MG63 (cell line): Measurements from ENCODE around the gene HNRNPC. TPM values are rescaled to one million over a fixed set of nuclear protein-coding genes. Genes with fewer than 3 reads are reported as not detected.
"Not testable (repeated sequence)": the region's sequence is repeated elsewhere in the genome, so short reads cannot be mapped to it uniquely, and the experiment has no call there.

Experiments used
- DNase-seq: peaks from one replicate; pipeline ENCODE4 v3.0.0-alpha.2; 2020
- H3K27me3 ChIP-seq: fragments of 250-450 bp; sonication (Bioruptor Pico); 2 replicates; pipeline ENCODE4 v1.5.1; 2020; ENCODE audit warnings: mild to moderate bottlenecking, moderate library complexity
- H3K36me3 ChIP-seq: fragments of 250-450 bp; sonication (Bioruptor Pico); 2 replicates; pipeline ENCODE4 v1.5.1; 2020; ENCODE audit warnings: mild to moderate bottlenecking, moderate library complexity
- H3K4me3 ChIP-seq: fragments of 250-450 bp; sonication (Bioruptor Pico); 2 replicates; pipeline ENCODE4 v1.5.1; 2020; ENCODE audit warnings: mild to moderate bottlenecking, moderate library complexity
- H3K9me3 ChIP-seq: fragments of 250-450 bp; sonication (Bioruptor Pico); 2 replicates; pipeline ENCODE4 v1.5.1; 2020; ENCODE audit warnings: mild to moderate bottlenecking, moderate library complexity
- total RNA-seq: library from RNA; depleted of rRNA; stranded (reverse); fragments of >200 nt; shearing (Covaris generic); gene quantifications from 2 replicates; pipeline ENCODE4 v1.2.3, GENCODE V29; 2014; ENCODE audit warnings: low replicate concordance

The HNRNPC gene
- total RNA-seq, 1 experiment from 2014 or later = 994 TPM

DNA sequence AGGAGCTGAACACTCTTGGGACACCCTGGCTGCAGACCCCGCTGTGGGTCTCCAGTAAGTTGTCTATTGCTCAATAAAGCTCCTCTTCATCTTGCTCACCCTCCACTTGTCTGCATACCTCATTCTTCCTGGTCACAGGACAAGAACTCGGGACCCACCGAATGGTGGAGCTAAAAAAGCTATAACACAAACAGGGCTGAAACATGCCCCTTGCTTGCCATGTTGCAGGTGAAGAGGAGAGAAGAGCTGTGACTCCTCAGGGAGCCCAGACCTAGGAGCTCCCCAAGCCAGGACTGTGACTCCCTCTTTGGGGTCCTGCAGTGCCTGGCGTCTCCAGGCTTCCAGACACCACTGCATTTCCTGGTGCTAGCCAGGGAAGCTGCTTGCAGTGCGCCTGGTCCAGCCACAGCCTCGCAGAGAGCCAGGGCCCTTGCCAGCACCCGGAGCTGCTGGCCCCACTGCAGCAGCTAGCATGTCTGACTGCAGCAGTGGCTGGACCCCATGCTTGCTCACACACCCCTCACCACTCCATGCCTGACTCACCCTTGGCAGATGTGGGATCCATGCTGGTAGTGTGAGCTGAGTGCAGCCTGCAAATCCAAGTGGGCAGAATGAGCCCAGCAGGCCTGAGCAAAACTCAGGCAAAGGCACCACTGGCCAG, 76.2 kb downstream of the HNRNPC start:
- H3K4me3 ChIP-seq = no peak overlapping the region
- H3K27me3 ChIP-seq = no peaks in the 10 kb centered on the region
- no peaks in the 10 kb centered on the region for H3K9me3 ChIP-seq
- DNase-seq = peak; percentile 70
- no peaks in the 10 kb centered on the region for H3K36me3 ChIP-seq

DNA sequence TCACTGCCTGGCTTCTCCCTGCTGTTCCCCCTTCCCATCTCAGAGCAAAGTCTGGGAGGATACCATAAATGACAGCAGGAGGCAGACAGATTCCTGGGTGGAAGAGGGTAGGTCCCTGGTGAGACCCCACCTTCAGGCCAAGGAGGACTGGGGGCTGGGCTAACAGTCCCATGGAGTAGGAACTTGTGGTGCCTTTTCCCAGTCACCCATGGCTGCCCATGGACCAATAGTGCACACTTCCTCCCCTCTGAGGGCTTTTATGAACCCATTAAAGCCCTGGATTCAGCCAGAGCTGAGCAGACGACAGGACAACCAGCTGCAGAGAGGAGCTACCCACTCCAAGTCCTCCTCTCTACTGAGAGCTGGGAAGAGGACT, 76.8 kb downstream of the HNRNPC start:
- Histone ChIP-seq H3K36me3 (no peaks in the 10 kb centered on the region), H3K4me3 (no peak overlapping the region), H3K9me3 (no peaks in the 10 kb centered on the region), H3K27me3 (no peaks in the 10 kb centered on the region)
- DNase-seq = no peak

DNA sequence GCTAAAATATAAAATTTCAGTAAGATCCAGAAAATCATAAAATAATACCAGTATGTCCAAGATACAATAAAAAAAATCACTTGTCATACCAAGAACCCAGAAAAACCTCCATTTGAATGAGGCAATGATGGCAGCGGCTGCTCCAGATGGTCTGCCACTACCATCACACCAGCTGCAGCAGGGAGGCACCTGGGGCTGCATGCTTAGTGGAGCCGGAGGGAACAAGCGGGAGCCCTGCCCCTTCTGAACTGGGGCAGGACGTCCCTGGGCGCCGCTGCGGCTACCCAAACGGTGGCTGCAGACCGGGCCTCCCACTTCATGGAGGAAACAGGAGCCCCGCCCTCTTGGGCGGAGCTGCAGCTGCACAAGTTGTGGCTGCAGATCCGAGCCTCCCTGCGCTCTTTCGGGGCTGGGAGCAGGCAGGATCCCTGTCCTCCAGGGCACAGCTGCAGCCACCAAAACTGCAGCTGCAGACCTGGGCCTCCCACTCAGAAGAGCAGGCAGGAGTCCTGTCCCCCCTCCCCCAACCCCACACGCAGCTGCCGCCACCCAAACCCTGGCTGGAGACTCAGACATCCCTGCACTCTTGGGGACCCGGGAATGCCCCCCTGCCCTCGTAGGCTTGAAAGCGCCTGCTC, 77.3 kb downstream of the HNRNPC start:
- Histone ChIP-seq H3K9me3 (no peaks in the 10 kb centered on the region), H3K36me3 (no peaks in the 10 kb centered on the region), H3K4me3 (no peak overlapping the region), H3K27me3 (no peaks in the 10 kb centered on the region)
- peak; percentile 9 for DNase-seq

DNA sequence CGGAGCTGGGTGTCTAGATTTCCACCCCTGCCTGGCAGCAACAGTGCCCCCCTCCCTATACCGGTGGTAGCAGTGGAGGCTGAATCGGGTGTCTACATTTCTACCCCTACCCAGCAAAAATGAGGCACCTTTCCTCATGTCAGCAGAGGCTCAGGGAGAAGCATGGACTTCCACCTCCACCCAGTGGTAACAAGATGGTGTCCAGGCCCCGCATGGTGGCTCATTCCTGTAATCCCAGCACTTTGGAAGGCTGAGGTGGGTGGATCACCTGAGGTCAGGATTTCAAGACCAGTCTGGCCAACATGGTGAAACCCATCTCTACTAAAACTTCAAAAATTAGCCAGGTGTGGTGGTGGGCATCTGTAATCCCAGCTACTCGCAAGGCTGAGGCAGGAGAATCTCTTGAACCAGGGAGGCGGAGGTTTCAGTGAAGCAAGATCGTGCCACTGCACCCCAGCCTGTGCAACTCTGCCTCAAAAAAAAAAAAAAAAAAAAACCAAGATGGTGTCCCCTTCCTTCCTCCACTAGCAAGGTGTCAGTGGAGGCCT, 77.9 kb downstream of the HNRNPC start:
- no peak for DNase-seq
- no peaks in the 10 kb centered on the region for H3K9me3 ChIP-seq
- H3K27me3 ChIP-seq = no peaks in the 10 kb centered on the region
- no peaks in the 10 kb centered on the region for H3K36me3 ChIP-seq
- no peak overlapping the region for H3K4me3 ChIP-seq

DNA sequence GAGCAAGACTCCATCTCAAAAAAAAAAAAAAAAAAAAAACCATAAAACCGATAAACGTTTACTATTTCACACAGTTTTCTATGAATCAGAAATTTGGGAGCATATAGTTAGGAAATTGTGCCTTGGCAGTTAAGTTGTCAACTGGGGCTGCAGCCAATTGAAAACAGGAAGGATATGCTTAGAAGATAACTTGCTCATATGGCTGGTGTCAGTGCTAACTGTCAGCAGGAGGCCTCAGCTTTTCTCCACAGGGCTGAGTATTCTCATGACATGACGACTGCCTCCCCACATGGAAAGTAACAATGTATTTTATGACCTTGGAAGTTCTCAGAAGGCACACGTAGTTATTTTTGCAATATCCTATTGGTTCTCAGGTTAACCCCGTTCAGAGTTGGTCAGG, 83.8 kb downstream of the HNRNPC start:
- peak; percentile 29 for DNase-seq
- H3K4me3 ChIP-seq = no peak overlapping the region
- no peaks in the 10 kb centered on the region for H3K27me3 ChIP-seq
- 0 out of 2 replicates have a peak, but pooled peaks cover 2% of the 10 kb centered on the region for H3K9me3 ChIP-seq
- no peaks in the 10 kb centered on the region for H3K36me3 ChIP-seq

DNA sequence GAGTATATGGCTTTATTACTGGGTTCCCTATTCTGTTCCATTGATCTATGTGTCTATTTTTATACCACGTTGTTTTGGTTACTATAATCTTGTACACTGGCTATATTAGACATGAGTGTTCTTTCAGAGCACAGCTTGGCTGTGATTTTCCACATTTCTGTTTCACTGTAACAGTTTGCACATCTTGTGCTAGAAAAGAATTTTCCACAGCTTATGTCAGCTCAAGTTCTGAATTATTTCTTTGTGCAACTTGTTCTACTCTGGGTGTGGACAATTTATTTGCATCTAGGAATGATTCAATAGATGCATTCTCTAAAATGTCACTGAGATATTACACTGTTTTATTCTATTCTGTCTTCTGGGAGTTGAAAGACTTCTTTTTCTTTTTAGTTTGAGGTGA, 85.0 kb downstream of the HNRNPC start:
- no peak for DNase-seq
- H3K27me3 ChIP-seq = no peaks in the 10 kb centered on the region
- no peaks in the 10 kb centered on the region for H3K36me3 ChIP-seq
- H3K4me3 ChIP-seq = no peak overlapping the region
- 0 out of 2 replicates have a peak, but pooled peaks cover 2% of the 10 kb centered on the region for H3K9me3 ChIP-seq

DNA sequence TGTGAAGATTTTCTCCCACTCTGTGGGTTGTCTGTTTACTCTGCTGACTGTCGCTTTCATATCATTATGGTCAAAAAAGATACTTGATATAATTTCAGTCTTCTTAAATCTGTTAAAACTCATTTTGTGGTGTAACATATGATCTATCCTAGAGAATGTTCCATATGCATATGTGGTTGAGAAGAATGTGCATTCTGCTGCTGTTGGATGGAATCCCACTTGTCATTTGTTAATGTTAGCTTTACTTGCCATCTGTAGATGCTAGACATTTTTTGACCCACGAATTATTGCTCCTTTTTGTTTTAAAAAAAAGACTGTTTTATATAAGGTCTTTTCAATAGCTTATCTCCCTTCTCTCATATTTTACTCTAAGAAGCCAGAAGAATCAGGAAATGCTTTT, 87.1 kb downstream of the HNRNPC start:
- no peaks in the 10 kb centered on the region for H3K27me3 ChIP-seq
- no peak overlapping the region for H3K4me3 ChIP-seq
- H3K36me3 ChIP-seq = no peaks in the 10 kb centered on the region
- 0 out of 2 replicates have a peak, but pooled peaks cover 2% of the 10 kb centered on the region for H3K9me3 ChIP-seq
- no peak for DNase-seq

DNA sequence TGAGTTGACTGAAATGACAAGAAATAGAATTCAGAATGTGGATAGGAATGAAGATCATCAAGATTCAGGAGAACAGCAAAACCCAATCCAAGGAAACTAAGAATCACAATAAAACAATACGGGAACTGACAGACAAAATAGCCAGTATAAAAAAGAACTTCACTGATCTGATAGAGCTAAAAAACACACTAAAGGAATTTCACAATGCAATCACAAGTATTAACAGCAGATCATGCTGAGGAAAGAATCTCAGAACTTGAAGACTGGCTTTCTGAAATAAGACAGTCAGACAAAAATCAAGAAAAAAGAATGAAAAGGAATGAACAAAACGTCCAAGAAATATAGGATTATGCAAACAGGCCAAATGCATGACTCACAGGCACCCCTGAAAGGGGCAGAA, 98.1 kb downstream of the HNRNPC start:
- Histone ChIP-seq H3K36me3 (no peaks in the 10 kb centered on the region), H3K27me3 (no peaks in the 10 kb centered on the region), H3K4me3 (no peak overlapping the region), H3K9me3 (no peaks in the 10 kb centered on the region)
- no peak for DNase-seq

DNA sequence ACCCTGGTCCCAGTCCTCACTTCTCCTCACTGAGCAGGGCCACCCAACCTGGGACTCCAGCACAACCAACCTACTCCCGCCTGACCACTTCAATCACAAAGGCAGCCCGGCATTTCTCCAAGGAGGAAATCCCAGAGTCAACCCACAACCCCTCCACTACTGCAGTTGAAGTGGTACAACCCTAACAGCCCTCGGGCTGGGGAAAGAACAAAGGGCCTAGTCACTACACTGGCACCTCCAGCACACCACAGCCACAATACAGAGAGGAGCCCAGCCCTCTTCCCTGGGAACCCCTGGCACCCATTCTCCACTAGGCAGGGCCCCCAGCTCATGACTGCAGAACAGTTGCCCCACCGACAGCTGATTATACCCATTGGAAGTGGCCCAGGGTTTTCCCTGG, 99.7 kb downstream of the HNRNPC start:
- Histone ChIP-seq H3K27me3 (no peaks in the 10 kb centered on the region), H3K36me3 (no peaks in the 10 kb centered on the region), H3K4me3 (no peak overlapping the region), H3K9me3 (no peaks in the 10 kb centered on the region)
- DNase-seq = no peak

DNA sequence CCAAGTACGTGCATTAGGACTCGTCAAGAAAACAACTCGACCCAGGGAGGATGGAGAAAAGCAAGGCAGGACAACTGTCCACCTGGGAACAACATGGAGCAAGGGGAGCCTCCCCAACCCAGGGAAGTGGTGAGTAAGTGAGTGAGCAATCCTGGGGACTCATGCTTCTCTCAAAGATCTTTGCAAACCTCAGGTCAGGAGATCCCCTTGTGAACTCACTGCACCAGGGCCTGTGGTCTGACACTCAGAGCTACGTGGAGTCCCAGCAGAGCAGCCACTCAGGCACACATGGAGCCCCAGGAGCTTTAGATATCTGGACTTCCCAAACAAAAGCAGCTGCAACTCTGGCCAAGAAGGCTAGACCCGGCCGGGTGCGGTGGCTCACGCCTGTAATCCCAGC, 101.2 kb downstream of the HNRNPC start:
- no peaks in the 10 kb centered on the region for H3K9me3 ChIP-seq
- DNase-seq = no peak
- H3K27me3 ChIP-seq = no peaks in the 10 kb centered on the region
- H3K4me3 ChIP-seq = no peak overlapping the region
- H3K36me3 ChIP-seq = no peaks in the 10 kb centered on the region

DNA sequence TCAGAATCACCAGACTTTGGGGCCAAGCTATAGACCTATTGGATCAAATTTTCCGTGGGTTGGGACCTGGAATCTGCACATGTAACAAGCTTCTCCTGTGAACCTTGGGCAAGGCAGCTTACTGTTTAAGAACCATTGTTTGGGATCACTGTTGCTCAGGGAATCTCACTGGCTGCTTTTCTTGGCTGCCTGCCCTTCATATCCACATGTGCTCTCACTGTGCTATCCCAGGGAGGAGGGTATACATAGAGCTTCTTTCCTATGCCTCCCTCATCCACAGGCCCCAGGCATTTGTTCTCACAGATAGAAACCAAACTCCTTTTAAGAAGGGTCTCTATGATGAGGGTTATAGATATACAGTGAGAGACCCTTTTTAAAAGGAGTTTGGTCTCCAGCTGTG, 103.6 kb downstream of the HNRNPC start:
- DNase-seq, H3K9me3 ChIP-seq, H3K4me3 ChIP-seq, H3K36me3 ChIP-seq, H3K27me3 ChIP-seq: not testable (repeated sequence)

DNA sequence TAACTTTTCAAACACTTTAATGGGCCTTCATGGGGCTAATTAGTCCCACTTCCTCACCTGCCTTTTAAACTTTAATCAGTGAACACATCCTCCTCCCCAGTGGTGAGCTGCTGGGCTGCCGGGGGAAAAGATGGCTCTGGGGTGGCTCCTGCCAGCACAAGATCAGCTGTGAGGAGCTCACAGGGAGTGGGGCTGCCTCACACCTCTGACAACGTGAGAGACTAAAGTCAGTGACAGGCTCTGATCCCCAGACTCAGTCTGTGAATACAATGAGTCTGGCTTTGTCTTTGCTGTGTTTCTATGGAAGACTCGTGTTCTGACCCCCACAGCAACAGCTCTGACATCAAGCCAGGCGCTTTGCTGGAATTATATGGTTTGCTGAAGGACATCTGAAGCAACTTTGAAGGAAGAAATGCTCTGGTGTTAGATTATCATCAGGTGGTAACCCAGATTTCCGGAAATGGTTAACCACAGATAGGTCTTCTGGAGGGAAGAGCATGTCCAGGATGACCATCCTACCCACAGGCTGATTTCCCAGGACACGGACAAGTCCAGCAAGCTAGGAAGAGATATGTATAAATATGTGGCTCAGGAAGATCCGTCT, 104.1 kb downstream of the HNRNPC start:
- H3K27me3 ChIP-seq, H3K4me3 ChIP-seq, DNase-seq, H3K36me3 ChIP-seq, H3K9me3 ChIP-seq: not testable (repeated sequence)

DNA sequence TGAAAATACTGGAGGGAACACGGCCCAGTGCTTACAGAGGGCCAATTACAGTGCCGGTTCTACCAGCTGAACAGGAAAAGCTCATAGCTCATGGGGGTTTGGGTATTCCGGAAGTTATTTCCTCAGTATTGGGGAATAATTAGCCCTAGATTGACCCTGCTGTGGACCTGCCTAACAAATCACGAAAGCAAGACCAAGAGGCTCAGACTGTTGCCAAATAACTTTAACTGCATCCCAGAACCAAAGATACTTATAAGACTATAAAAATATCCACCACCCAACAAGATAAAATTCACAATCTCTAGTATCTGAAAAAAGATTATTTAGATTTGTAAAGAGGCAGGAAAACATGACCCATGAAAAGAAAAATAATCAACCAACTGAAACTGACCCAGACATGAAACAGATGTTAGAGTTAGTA, 105.4 kb downstream of the HNRNPC start:
- H3K36me3 ChIP-seq = no peaks in the 10 kb centered on the region
- no peaks in the 10 kb centered on the region for H3K9me3 ChIP-seq
- no peak for DNase-seq
- H3K4me3 ChIP-seq = no peak overlapping the region
- H3K27me3 ChIP-seq = no peaks in the 10 kb centered on the region

DNA sequence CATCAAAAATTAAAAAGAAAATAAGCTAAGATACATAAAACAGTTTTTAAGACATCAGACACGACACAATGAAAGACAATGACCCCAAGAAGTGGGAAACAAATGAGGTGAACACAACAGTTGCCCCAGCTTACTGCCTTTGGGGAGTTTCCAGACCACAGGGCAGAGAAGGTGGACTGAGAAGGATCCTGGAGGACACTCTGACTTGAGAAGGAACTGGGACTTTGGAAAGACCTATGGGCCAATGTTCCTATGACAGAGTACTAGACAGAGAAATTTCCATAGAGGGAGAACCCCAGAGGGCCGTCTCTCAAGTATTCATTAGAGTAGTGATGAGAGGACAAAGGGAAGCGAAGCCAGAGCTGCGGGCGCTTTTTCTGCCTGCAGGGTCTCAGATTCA, 107.2 kb downstream of the HNRNPC start:
- Histone ChIP-seq H3K4me3 (no peak overlapping the region), H3K36me3 (no peaks in the 10 kb centered on the region), H3K27me3 (no peaks in the 10 kb centered on the region), H3K9me3 (no peaks in the 10 kb centered on the region)
- no peak for DNase-seq

DNA sequence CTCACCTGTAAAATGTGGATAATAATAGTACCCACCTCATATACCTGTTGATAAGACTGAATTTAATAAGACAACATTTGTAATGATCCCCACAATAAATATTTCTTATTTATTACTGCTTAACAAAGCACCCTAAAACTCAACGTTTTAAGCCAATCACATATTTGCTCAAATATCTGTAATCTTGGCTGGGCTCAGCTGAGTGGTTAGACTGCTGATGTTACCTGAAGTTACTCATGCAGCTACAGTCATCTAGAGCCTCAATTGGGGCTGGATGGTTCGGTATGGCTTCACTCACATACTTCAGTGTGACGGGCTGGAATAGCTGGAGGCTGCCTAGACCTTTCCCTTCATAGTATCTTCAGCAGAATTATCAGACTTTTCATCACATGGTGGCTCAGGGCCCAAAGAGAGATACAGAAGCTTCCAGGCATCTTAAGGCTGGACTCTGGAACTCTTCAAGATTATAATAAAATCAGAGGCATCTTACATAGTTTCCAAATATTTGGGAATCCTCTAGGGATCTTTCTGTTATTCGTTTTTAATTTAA, 109.1 kb downstream of the HNRNPC start:
- H3K36me3 ChIP-seq = no peaks in the 10 kb centered on the region

More for the DNA sequence above, 109.1 kb downstream of the HNRNPC start:
- H3K4me3 ChIP-seq = no peak overlapping the region
- no peaks in the 10 kb centered on the region for H3K27me3 ChIP-seq
- DNase-seq = no peak
- no peaks in the 10 kb centered on the region for H3K9me3 ChIP-seq
